C4-2B (cell line): ENCODE results near the gene INS.
"Not testable (repeated sequence)": the region's sequence is repeated elsewhere in the genome, so short reads cannot be mapped to it uniquely, and the experiment has no call there.

ENCODE experiments used
- H3K27ac ChIP-seq: fragments of 450-650 bp; 2 replicates; pipeline ENCODE4 v1.5.1; 2017
- ZFX ChIP-seq: fragments of 450-650 bp; IDR thresholded peaks from 2 replicates; pipeline ENCODE4 v1.6.1; 2017
- TF ChIP-seq, protein P1 (sequence below): fragments of 450-650 bp; conservative IDR thresholded peaks from 2 replicates; pipeline ENCODE4 v1.5.1; 2017; ENCODE audit warnings: mild to moderate bottlenecking

Gene INS

GRCh38 chr11:2185324-2186085 lies 24.5 kb upstream of the INS start:
- no peak for TF ChIP-seq ZFX
- TF ChIP-seq, protein P1, sequence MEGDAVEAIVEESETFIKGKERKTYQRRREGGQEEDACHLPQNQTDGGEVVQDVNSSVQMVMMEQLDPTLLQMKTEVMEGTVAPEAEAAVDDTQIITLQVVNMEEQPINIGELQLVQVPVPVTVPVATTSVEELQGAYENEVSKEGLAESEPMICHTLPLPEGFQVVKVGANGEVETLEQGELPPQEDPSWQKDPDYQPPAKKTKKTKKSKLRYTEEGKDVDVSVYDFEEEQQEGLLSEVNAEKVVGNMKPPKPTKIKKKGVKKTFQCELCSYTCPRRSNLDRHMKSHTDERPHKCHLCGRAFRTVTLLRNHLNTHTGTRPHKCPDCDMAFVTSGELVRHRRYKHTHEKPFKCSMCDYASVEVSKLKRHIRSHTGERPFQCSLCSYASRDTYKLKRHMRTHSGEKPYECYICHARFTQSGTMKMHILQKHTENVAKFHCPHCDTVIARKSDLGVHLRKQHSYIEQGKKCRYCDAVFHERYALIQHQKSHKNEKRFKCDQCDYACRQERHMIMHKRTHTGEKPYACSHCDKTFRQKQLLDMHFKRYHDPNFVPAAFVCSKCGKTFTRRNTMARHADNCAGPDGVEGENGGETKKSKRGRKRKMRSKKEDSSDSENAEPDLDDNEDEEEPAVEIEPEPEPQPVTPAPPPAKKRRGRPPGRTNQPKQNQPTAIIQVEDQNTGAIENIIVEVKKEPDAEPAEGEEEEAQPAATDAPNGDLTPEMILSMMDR: no peak

DNA sequence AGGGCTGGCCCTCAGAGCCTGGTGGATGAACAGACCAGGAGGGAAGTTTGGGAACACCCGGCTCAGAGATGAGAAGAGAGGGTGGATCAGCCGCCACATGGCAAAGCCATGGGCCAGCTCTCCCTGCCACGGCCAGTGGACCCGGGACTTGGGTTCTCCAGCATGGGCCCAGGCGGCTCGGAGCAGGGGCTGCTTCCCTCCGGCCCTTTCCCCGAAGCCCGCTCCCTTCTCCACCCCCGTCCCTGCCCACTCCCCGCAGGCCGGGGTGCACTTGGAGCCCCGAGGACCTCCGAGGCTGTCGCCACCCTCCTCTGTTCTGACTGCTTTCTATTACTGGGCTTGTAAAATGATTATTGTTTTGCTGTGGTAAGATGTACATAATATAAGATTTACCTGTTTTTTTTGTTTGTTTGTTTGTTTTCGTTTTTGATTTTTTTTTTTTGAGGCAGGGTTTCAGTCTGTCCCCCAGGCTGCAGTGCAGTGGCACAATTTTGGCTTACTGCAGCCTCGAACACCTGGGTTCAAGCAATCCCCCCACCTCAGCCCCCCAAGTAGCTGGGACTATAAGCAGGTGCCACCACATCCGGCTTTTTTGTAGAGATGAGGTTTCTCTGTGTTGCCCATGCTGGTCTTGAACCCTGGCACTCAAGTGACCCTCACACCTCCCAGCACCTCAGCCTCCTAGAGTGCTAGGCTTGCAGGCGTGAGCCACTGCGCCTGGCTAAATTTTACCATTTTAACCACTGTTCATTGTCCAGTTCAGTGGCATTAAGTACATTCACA lies 21.9 kb upstream of the INS start:
- TF ChIP-seq, protein P1: no peak
- TF ChIP-seq ZFX: no peak
- H3K27ac ChIP-seq: no peak overlapping the region

More at GRCh38 chr11:2185324-2186085, 24.5 kb upstream of the INS start:
- H3K27ac ChIP-seq: no peak overlapping the region

DNA sequence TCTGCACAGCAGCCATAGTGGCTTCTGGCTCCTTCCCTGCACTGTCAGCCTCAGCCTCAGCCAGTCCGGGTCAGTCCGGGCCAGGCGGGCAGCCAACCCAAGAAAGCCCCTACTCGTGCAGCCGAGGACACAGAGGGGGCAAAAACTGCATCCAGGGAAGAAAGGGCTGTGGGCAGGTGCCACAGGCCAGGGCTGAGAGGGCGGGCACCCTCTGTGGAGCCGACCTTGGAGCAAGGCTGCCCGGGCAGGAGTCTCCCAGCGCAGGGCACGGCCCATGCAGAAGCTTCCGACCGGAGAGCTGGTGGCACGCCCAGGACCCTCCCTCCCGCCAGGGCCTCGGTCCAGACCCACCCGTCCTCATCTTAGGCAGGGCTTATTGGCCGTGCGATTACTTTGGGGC lies 21.1 kb upstream of the INS start:
- H3K27ac ChIP-seq: no peak overlapping the region
- TF ChIP-seq, protein P1: no peak
- no peak for TF ChIP-seq ZFX

- TF ChIP-seq, protein P1: no peak
- no peak overlapping the region for H3K27ac ChIP-seq
These were observed 19.9 kb upstream of the INS start for GRCh38 chr11:2180789-2181370.

- H3K27ac ChIP-seq: no peak overlapping the region
- TF ChIP-seq ZFX: no peak
- TF ChIP-seq, protein P1: no peak
These were observed 19.3 kb upstream of the INS start for GRCh38 chr11:2180347-2180746.

DNA sequence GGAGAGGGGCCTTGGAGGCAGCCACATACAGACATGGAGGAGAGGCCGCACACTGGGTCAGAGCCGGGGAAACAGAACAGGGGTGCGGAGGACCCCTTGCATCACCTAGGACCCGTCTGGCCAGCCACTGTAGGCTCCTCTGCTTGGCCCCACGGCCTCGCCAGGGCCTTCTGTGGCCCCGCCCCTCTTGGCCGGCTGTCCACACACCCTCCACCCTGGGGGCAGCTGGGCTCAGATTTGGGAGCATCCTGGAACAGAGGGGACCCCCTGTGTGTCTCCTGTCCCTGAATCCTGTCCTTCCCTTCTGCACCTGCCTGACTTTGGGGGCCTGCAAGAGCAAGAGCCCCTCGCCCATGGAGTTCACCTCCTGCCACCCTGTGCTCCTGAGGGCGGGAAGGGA lies 18.5 kb upstream of the INS start:
- TF ChIP-seq, protein P1: no peak
- TF ChIP-seq ZFX: no peak
- H3K27ac ChIP-seq: no peak overlapping the region

GRCh38 chr11:2178906-2179494 lies 18.0 kb upstream of the INS start:
- TF ChIP-seq, protein P1: no peak
- no peak for TF ChIP-seq ZFX
- no peak overlapping the region for H3K27ac ChIP-seq

DNA sequence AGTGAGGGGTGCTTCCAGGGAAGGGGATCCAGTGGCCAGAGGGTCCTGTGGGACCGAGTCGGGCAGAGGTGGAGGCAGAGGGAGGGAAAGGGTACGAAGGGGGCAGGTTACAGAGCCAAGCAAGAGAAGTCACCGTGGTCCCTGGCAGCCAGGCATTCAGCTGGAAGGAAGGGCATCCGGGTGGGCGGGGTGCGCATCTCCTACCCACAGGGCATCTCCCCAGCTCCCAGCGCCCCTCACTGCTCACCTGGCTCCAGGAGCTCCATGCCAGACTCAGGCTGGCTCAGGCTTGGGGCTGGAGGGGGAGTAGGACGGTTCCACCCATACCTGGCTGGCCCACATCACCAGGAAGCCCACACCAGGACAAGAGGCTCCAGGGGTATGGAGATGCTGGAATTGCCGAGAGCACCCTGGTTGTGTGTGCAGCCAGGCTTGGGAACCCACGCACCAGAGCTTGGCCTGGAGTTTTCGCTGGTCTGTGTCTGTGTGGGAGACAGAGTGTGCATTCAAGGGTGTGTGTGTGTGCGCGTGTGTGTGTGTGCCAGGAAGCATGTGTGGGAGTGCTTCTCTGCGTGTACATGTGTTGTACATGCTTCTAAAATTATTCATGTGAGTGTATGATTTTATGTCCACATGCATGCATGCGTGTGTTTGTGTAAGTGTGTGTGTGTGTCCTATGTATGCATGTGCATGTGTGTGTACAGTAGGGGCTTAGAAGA lies 17.2 kb upstream of the INS start:
- H3K27ac ChIP-seq: not testable (repeated sequence)
